Keratinocyte (primary cell): ENCODE measurements around the gene DCXR. TPM values are rescaled to one million over a fixed set of nuclear protein-coding genes. Genes with fewer than 3 reads are reported as not detected.

Source experiments
- DNase-seq: peaks from one replicate; pipeline ENCODE4 v3.0.0-alpha.2; 2011; ENCODE audit warnings: low read depth, missing footprints, low spot score
- FAIRE-seq: peaks from 2 replicates; lab custom pipeline; 2011; peaks lifted over from hg19 to GRCh38; lab: Jason Lieb, UNC
- H2AFZ ChIP-seq: 2 replicates; pipeline ENCODE4 v1.6.0; 2012; ENCODE audit warnings: low read length, control low read depth, inconsistent platforms; ENCODE audit not compliant: control insufficient read depth
- H3K27ac ChIP-seq: 2 replicates; pipeline ENCODE4 v1.5.1; 2011; ENCODE audit warnings: low read length; ENCODE audit not compliant: control insufficient read depth, insufficient read depth
- H3K27me3 ChIP-seq: 3 replicates; pipeline ENCODE4 v1.6.0; 2011; ENCODE audit warnings: low read length; ENCODE audit not compliant: control insufficient read depth, insufficient read depth; ENCODE audit errors: extremely low read depth
- H3K36me3 ChIP-seq, 2 experiments: 2 replicates in 1 of 2; 3 replicates in 1 of 2; pipeline ENCODE4 v1.5.1; 2011; ENCODE audit warnings: low read length in 2 of 2, mild to moderate bottlenecking in 1 of 2; ENCODE audit not compliant: control insufficient read depth in 2 of 2, insufficient read depth in 2 of 2; ENCODE audit errors: extremely low read depth in 1 of 2
- H3K4me1 ChIP-seq: 3 replicates; pipeline ENCODE4 v1.5.1; 2011; ENCODE audit warnings: low read length; ENCODE audit not compliant: control insufficient read depth, insufficient read depth; ENCODE audit errors: extremely low read depth
- H3K4me2 ChIP-seq: 3 replicates; pipeline ENCODE4 v1.6.0; 2011; ENCODE audit warnings: low read depth, low read length; ENCODE audit not compliant: control insufficient read depth, insufficient read depth; ENCODE audit errors: extremely low read depth
- H3K4me3 ChIP-seq, 3 experiments: fragments of 200-600 bp in 1 of 3; sonication (generic) in 1 of 3; 2 replicates in 2 of 3; 3 replicates in 1 of 3; pipeline ENCODE4 v1.5.1; 2011 to 2016; ENCODE audit warnings: low read length in 3 of 3, mild to moderate bottlenecking in 3 of 3, control low read depth in 2 of 3, inconsistent platforms in 1 of 3, low read depth in 1 of 3, mixed read lengths in 1 of 3, mixed run types in 1 of 3, moderate library complexity in 1 of 3; ENCODE audit not compliant: control insufficient read depth in 2 of 3, insufficient read depth in 2 of 3; ENCODE audit errors: extremely low read depth in 1 of 3
- H3K79me2 ChIP-seq: 2 replicates; pipeline ENCODE4 v1.6.0; 2012; ENCODE audit warnings: low read length; ENCODE audit not compliant: control insufficient read depth, insufficient read depth
- H3K9ac ChIP-seq: 3 replicates; pipeline ENCODE4 v1.6.0; 2011; ENCODE audit warnings: low read length; ENCODE audit not compliant: control insufficient read depth, insufficient read depth; ENCODE audit errors: extremely low read depth
- H3K9me1 ChIP-seq: 3 replicates; pipeline ENCODE4 v1.6.0; 2011; ENCODE audit warnings: low read length; ENCODE audit not compliant: control insufficient read depth, insufficient read depth; ENCODE audit errors: extremely low read depth
- H3K9me3 ChIP-seq: 2 replicates; pipeline ENCODE4 v1.5.1; 2012; ENCODE audit warnings: low read depth, low read length; ENCODE audit not compliant: control insufficient read depth
- H4K20me1 ChIP-seq: 3 replicates; pipeline ENCODE4 v1.6.0; 2011; ENCODE audit warnings: low read length; ENCODE audit not compliant: control insufficient read depth, insufficient read depth; ENCODE audit errors: extremely low read depth
- CTCF ChIP-seq, 3 experiments: IDR thresholded peaks in 1 of 3; conservative IDR thresholded peaks in 1 of 3; optimal IDR thresholded peaks in 1 of 3; 2 replicates in 2 of 3; 3 replicates in 1 of 3; pipeline versions ENCODE3 to v1.5.1; 2011; ENCODE audit warnings: low read length in 3 of 3, mild to moderate bottlenecking in 3 of 3, moderate library complexity in 2 of 3, control low read depth in 1 of 3, inconsistent platforms in 1 of 3; ENCODE audit not compliant: insufficient read depth in 2 of 3; ENCODE audit errors: extremely low read depth in 1 of 3
- EZH2 ChIP-seq: IDR thresholded peaks from one replicate; pipeline ENCODE4 v1.6.1; 2012; ENCODE audit warnings: inconsistent platforms, mild to moderate bottlenecking, low read length, moderate library complexity
- dilution Hi-C: fragments of 300-500 bp; cut with MboI; formaldehyde crosslinking; loops from one replicate; pipeline ENCODE4 v1.7.0; 2020; ENCODE audit warnings: low sequenced_read_pairs; ENCODE audit not compliant: extremely low pct_ligation_motif_present
- polyA plus RNA-seq, 5 experiments: library from polyadenylated mRNA; depleted of rRNA in 3 of 5; stranded (reverse) in 3 of 5; stranded (forward) in 1 of 5; unstranded in 1 of 5; fragments of >200 nt; gene quantifications; 1 replicate in 1 of 5; 2 replicates in 3 of 5; 3 replicates in 1 of 5; pipeline versions ENCODE4 v1.2.1 to v1.2.3, GENCODE V29; 2011 to 2012; ENCODE audit warnings: missing spikeins in 2 of 5, low read depth in 1 of 5, low replicate concordance in 1 of 5

The DCXR gene
- polyA plus RNA-seq, 1 donor (not counting 4 experiments of a cell fraction or from before 2014, with no cell fraction given) = 45.4 TPM

DNA sequence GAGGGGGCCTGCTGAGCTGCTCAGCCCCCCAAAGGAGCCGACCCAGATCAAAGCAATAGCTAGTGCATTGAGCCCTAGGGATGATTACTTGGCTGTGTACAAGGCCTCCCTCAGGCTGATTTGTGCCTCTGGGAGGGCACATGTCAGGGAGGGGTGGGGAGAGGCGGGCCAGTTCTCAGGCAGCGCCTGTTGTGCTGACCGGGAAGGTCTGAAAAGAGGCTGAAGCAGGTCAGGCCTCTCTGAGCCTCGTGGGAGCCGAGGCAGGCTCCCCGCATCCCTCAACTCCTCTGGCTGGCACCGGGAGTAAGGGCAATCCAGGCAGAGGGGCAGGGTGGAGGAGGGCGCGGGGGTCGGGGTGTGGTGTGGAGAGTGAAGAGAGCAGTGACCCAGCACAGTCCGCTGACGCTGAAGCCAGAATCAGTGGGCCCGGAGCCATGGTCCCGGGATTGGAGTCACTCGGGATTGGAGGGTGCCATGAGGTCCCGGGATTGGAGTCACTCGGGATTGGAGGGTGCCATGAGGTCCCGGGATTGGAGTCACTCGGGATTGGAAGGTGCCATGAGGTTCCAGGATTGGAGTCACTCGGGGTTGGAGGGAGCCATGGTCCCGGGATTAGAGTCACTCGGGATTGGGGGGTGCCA, 3.0 kb downstream of the DCXR start:
- no peaks in the 10 kb centered on the region for H3K27me3 ChIP-seq
- H4K20me1 ChIP-seq = peaks cover 3% of the 10 kb centered on the region
- no peak overlapping the region for H3K4me3 ChIP-seq
- no peaks in the 10 kb centered on the region for H3K79me2 ChIP-seq
- H3K9me3 ChIP-seq = no peaks in the 10 kb centered on the region
- dilution Hi-C loops = no loop called here
- H3K9ac ChIP-seq = no peak overlapping the region
- peaks cover 24% of the 10 kb centered on the region for H3K4me1 ChIP-seq
- H3K27ac ChIP-seq = no peak overlapping the region
- no peak overlapping the region for H2AFZ ChIP-seq
- DNase-seq = no peak
- TF ChIP-seq CTCF (optimal IDR thresholded peaks at IDR 0.05 in 1 of 3, IDR thresholded peaks at IDR 0.05 in 1 of 3, conservative IDR thresholded peaks at IDR 0.05 in 1 of 3; ENCODE audit: extremely low read depth in 1 of 3, insufficient read depth in 2 of 3, low read length in 3 of 3) (no peak), EZH2 (no peak)
- peaks cover 1 to 4% of the 10 kb centered on the region in 2 experiments for H3K36me3 ChIP-seq
- no peak for FAIRE-seq
- no peaks in the 10 kb centered on the region for H3K9me1 ChIP-seq
- no peak overlapping the region for H3K4me2 ChIP-seq

- H3K9me1 ChIP-seq = no peaks in the 10 kb centered on the region
- H3K4me1 ChIP-seq = peaks cover 24% of the 10 kb centered on the region
- H2AFZ ChIP-seq = no peak overlapping the region
- H3K9me3 ChIP-seq = no peaks in the 10 kb centered on the region
- no peak overlapping the region for H3K27ac ChIP-seq
- TF ChIP-seq CTCF (optimal IDR thresholded peaks at IDR 0.05 in 1 of 3, IDR thresholded peaks at IDR 0.05 in 1 of 3, conservative IDR thresholded peaks at IDR 0.05 in 1 of 3; ENCODE audit: extremely low read depth in 1 of 3, insufficient read depth in 2 of 3, low read length in 3 of 3) = no peak
- TF ChIP-seq EZH2 = no peak
- H4K20me1 ChIP-seq = peaks cover 3% of the 10 kb centered on the region
- DNase-seq (no peak), FAIRE-seq (no peak)
- H3K4me2 ChIP-seq = no peak overlapping the region
- no peak overlapping the region for H3K4me3 ChIP-seq
- dilution Hi-C loops = no loop called here
- H3K36me3 ChIP-seq = peaks cover 1 to 5% of the 10 kb centered on the region in 2 experiments
- H3K27me3 ChIP-seq = no peaks in the 10 kb centered on the region
- no peaks in the 10 kb centered on the region for H3K79me2 ChIP-seq
- no peak overlapping the region for H3K9ac ChIP-seq
Measured at GRCh38 chr17:82033359-82034085, 4.0 kb downstream of the DCXR start.
